ENCODE measurements around the gene PLPP1.
"Not testable (repeated sequence)": the region's sequence is repeated elsewhere in the genome, so short reads cannot be mapped to it uniquely, and the experiment has no call there.

Gene PLPP1

DNA sequence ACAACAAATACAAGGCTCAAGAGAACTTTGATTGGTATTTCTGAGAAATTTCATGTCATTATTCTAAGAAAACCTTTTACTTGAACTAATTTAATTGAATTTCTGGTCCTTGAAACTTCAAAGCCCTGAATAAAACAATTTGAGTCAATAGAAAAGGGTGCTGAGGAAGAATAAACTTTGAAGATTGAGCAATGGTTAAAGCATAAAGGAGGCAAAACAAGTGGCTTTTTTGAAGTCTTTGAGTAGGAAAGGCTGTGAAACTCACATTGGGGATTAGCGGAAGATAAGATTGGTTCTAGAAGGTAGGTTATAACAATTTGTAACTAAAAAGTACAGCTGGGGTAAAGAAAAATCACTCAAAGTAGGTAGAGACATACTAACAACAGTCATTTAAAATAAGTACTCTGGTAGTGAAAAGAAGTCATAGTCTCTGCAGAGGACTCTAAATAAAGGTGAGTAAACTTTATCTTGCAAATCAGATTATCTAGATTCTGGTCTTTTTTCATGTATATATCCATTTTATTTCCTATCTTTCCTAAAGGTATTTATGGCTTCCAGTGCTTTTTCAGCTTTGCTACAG is 6.4 kb upstream of the PLPP1 start:
- Histone ChIP-seq H3K4me2 (ENCODE audit: low read length) (no peak overlapping the region), H3K4me1 (ENCODE audit: control insufficient read depth, insufficient read depth, low read length) (peaks cover 5% of the 10 kb centered on the region), H3K27me3 (ENCODE audit: control insufficient read depth, insufficient read depth, low read length) (no peaks in the 10 kb centered on the region), H3K9ac (ENCODE audit: low read depth, low read length) (no peak overlapping the region), H3K4me3 (ENCODE audit: low read length) (no peak overlapping the region), H3K9me3 (replicated peaks; ENCODE audit: low read length) (no peaks in the 10 kb centered on the region), H3K36me3 (ENCODE audit: insufficient read depth, low read length) (no peaks in the 10 kb centered on the region)

DNA sequence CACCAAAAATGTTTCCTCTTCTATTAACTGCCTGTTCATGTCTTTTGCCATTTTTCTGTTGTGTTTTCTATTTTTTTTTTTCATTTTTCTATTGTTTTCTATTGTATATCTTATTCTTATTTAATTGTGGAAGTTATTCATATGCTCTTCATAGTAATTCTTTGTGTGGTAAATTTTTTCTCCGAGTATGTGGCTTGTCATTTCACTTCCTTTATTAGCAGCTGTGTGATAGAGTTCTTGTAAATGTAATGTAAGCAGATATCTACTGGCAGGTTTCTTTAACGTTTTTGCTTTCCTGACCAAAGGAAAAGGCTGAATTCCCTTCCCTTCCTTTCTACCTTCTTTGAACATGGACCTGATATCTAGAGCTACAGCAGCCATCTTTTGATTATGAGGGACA is 5.8 kb upstream of the PLPP1 start:
- H3K9ac ChIP-seq (ENCODE audit: low read depth, low read length), result no peak overlapping the region
- no peaks in the 10 kb centered on the region for H3K36me3 ChIP-seq (ENCODE audit: insufficient read depth, low read length)
- no peak overlapping the region for H3K4me3 ChIP-seq (ENCODE audit: low read length)
- H3K9me3 ChIP-seq (replicated peaks; ENCODE audit: low read length), result no peaks in the 10 kb centered on the region
- H3K27me3 ChIP-seq (ENCODE audit: control insufficient read depth, insufficient read depth, low read length), result no peaks in the 10 kb centered on the region
- H3K4me2 ChIP-seq (ENCODE audit: low read length), result no peak overlapping the region
- peaks cover 6% of the 10 kb centered on the region for H3K4me1 ChIP-seq (ENCODE audit: control insufficient read depth, insufficient read depth, low read length)

DNA sequence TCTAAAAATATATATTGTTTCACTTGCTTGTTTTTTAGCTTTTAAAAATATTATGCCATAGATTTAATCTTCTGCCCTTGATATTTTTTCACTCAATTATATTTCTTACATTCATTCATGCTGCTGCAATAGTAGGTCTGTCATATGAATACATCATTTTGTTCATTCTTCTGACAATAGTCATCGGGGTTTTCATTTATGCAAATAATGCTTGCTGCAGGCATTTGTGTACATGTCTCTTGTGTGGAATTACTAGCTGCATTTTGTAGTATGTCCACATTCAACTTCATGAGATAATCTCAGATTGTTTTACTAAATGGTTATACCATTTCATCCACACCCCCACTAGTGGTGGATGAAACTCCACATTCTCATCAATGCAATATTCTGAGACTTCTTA is 5.3 kb upstream of the PLPP1 start:
- Histone ChIP-seq H3K9me3 (replicated peaks; ENCODE audit: low read length) (no peaks in the 10 kb centered on the region), H3K4me2 (ENCODE audit: low read length) (no peak overlapping the region), H3K27me3 (ENCODE audit: control insufficient read depth, insufficient read depth, low read length) (no peaks in the 10 kb centered on the region), H3K36me3 (ENCODE audit: insufficient read depth, low read length) (no peaks in the 10 kb centered on the region), H3K9ac (ENCODE audit: low read depth, low read length) (no peak overlapping the region), H3K4me3 (ENCODE audit: low read length) (no peak overlapping the region), H3K4me1 (ENCODE audit: control insufficient read depth, insufficient read depth, low read length) (peaks cover 10% of the 10 kb centered on the region)

DNA sequence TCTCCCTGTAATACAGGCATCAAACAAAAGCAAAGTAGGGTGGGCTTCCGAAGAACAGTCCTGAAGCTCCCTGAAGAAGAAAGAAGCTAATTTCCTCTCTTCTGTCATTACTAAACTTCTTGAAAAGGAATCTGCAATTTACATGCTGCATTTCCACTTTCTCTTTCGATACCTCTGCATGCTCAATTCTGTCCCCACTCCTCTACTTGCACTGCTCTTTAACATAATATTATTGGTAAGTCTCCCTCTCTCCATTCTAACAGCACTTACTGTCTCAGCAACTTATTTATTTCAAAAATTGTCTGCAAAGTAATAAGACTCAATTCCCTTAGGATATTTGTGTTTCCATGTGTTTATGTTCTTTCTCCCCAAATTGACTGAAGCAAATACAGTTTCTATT is 3.9 kb upstream of the PLPP1 start:
- no peaks in the 10 kb centered on the region for H3K27me3 ChIP-seq (ENCODE audit: control insufficient read depth, insufficient read depth, low read length)
- peaks cover 12% of the 10 kb centered on the region for H3K4me1 ChIP-seq (ENCODE audit: control insufficient read depth, insufficient read depth, low read length)
- peak overlapping the region; percentile 72 for H3K4me2 ChIP-seq (ENCODE audit: low read length)
- H3K9ac ChIP-seq (ENCODE audit: low read depth, low read length), result peak overlapping the region; percentile 2
- no peaks in the 10 kb centered on the region for H3K9me3 ChIP-seq (replicated peaks; ENCODE audit: low read length)
- no peaks in the 10 kb centered on the region for H3K36me3 ChIP-seq (ENCODE audit: insufficient read depth, low read length)
- H3K4me3 ChIP-seq (ENCODE audit: low read length), result peak overlapping the region; percentile 42

DNA sequence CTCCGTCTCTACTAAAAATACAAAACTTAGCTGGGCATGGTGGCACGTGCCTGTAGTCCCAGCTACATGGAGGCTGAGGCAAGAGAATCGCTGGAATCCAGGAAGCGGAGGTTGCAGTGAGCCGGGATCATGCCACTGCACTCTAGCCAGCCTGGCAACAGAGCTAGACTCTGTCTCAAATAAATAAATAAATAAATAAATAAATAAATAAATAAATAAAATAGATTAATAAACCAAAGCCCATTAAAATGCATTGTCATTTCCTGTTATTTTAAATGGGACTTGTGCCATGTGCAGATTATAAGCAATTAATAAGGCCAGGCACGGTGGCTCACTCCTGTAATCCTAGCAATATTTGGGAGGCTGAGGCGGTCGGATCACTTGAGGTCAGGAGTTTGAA is 2.6 kb upstream of the PLPP1 start:
- not testable (repeated sequence) for H3K27me3 ChIP-seq (ENCODE audit: control insufficient read depth, insufficient read depth, low read length); H3K4me2 ChIP-seq (ENCODE audit: low read length); H3K4me3 ChIP-seq (ENCODE audit: low read length); H3K9me3 ChIP-seq (replicated peaks; ENCODE audit: low read length); H3K36me3 ChIP-seq (ENCODE audit: insufficient read depth, low read length); H3K9ac ChIP-seq (ENCODE audit: low read depth, low read length)
- peaks cover 20% of the 10 kb centered on the region for H3K4me1 ChIP-seq (ENCODE audit: control insufficient read depth, insufficient read depth, low read length)

DNA sequence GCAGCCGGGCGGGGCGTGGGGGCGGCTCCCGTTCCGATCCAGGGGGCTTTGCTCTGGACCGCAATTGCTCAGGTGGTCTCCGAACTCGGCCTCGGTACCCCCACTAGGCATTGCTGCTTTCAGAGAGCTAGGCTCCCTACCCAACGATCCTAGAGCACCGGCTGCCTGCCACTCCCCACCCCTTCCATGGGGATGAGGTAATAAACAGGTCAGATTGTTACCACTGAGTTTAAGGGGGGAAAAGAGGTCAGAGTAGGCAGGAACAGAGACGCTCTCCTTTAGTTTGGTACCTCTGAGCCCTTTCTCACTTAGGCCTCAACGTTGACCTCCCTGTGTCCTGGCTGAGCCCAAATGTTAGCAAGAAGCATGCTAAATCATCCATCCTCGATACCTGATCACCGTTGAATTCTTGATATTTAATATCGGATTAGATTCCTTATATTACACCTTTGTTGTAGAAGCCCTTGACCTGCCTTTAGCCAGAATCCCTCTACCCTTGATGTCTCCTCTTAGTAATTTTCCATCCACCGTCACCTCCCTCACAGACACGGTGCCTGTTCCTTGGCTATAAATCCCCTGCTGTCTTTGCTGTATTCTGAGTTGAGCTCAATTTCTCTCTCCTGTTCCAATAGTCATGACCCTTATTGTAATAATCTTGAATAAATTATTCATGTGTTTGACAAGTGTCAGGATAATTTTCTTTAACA is 588 bp upstream of the PLPP1 start:
- H3K4me2 ChIP-seq (ENCODE audit: low read length), result peak overlapping the region; percentile 93
- H3K27me3 ChIP-seq (ENCODE audit: control insufficient read depth, insufficient read depth, low read length), result no peaks in the 10 kb centered on the region
- no peaks in the 10 kb centered on the region for H3K9me3 ChIP-seq (replicated peaks; ENCODE audit: low read length)
- no peaks in the 10 kb centered on the region for H3K36me3 ChIP-seq (ENCODE audit: insufficient read depth, low read length)
- peak overlapping the region; percentile 94 for H3K9ac ChIP-seq (ENCODE audit: low read depth, low read length)
- peaks cover 20% of the 10 kb centered on the region for H3K4me1 ChIP-seq (ENCODE audit: control insufficient read depth, insufficient read depth, low read length)
- peak overlapping the region; percentile 99 for H3K4me3 ChIP-seq (ENCODE audit: low read length)

DNA sequence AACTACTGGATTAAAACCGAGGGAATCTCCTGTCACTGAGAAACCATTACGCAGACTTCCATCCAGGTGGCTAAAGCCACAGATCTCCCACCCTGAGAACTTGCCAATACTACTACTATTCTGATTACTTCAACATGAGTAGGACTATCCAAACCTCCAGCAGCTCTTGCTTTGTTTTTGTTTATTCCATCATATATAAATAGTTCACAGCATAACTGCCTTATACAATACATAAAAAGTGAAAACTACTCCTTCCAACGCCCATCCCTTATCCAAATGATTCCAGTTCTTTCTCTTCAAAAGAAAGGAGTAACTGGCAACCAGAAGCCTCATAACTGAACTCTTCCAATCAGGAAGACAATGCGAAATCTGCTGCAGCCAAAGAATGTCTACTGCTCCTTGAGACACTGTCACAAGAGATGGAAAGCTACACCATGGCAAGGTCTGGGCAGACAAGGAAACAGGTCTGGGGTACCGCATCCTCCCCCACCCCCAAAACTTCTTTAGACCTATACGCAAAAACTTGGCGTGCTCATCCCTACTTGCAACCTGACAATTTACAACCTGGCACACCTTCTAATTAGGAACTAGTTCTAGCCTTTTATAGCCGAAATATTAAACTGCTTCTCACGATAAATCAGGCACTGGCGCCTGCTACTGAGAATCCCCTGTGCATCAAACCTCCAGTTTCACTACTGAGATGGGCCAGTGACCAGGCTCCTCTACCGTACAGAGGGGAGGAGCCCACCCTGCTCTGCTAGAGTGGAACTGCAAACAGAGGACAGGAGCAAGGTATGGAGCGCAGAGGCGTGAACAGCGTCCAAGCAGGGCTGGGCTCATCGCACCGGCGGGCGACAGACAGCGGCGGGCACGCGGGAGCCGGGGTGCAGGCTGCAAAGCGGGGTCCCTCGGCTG is 986 bp downstream of the PLPP1 start:
- Histone ChIP-seq H3K9me3 (replicated peaks; ENCODE audit: low read length) (no peaks in the 10 kb centered on the region), H3K4me3 (ENCODE audit: low read length) (peak overlapping the region; percentile 99), H3K9ac (ENCODE audit: low read depth, low read length) (peak overlapping the region; percentile 94), H3K4me1 (ENCODE audit: control insufficient read depth, insufficient read depth, low read length) (peaks cover 20% of the 10 kb centered on the region), H3K4me2 (ENCODE audit: low read length) (peak overlapping the region; percentile 93), H3K27me3 (ENCODE audit: control insufficient read depth, insufficient read depth, low read length) (no peaks in the 10 kb centered on the region), H3K36me3 (ENCODE audit: insufficient read depth, low read length) (no peaks in the 10 kb centered on the region)

DNA sequence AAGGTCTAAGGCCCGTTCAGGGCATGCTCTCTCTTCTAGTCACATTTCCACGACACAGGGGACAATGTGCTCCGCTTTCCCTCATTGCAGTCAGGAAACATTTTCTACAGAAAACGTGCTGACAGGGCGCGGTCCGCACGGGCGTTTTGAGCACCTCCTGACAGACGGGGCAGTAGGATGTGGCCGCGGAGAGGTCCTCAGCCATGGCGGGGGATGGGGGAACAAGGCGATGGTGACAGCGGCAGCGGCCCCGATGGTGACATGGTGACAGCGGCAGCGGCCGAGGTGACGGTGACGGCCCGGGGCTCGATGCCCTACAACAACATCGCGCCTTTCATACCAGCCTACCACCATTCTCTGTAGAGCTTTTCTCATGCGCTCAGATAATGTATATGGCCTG is 4.1 kb downstream of the PLPP1 start:
- Histone ChIP-seq H3K4me1 (ENCODE audit: control insufficient read depth, insufficient read depth, low read length) (peaks cover 15% of the 10 kb centered on the region), H3K9me3 (replicated peaks; ENCODE audit: low read length) (no peaks in the 10 kb centered on the region), H3K4me2 (ENCODE audit: low read length) (no peak overlapping the region), H3K27me3 (ENCODE audit: control insufficient read depth, insufficient read depth, low read length) (no peaks in the 10 kb centered on the region), H3K36me3 (ENCODE audit: insufficient read depth, low read length) (no peaks in the 10 kb centered on the region), H3K9ac (ENCODE audit: low read depth, low read length) (no peak overlapping the region), H3K4me3 (ENCODE audit: low read length) (no peak overlapping the region)

DNA sequence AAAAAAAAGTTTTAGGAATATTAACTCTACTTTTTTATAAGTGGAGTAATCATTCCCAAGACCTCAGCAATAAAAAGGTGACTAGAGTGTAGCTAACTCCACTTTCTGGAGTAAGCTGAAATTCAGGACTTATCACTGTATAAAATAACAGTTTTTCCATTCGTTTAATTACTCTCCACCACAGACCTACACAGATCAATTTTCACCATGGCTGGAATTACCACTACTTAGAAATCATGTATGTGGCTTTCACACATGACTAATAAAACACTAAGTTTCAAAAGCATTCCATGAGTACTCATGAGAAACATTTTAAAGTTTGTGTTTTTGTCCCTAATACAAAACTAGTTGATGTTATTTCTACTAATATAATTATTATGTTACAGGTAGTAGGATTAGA is 9.9 kb downstream of the PLPP1 start:
- H3K9me3 ChIP-seq (replicated peaks; ENCODE audit: low read length), result no peaks in the 10 kb centered on the region
- no peaks in the 10 kb centered on the region for H3K36me3 ChIP-seq (ENCODE audit: insufficient read depth, low read length)
- H3K27me3 ChIP-seq (ENCODE audit: control insufficient read depth, insufficient read depth, low read length), result no peaks in the 10 kb centered on the region
- no peaks in the 10 kb centered on the region for H3K4me1 ChIP-seq (ENCODE audit: control insufficient read depth, insufficient read depth, low read length)
- H3K4me2 ChIP-seq (ENCODE audit: low read length), result no peak overlapping the region
- no peak overlapping the region for H3K9ac ChIP-seq (ENCODE audit: low read depth, low read length)
- no peak overlapping the region for H3K4me3 ChIP-seq (ENCODE audit: low read length)

DNA sequence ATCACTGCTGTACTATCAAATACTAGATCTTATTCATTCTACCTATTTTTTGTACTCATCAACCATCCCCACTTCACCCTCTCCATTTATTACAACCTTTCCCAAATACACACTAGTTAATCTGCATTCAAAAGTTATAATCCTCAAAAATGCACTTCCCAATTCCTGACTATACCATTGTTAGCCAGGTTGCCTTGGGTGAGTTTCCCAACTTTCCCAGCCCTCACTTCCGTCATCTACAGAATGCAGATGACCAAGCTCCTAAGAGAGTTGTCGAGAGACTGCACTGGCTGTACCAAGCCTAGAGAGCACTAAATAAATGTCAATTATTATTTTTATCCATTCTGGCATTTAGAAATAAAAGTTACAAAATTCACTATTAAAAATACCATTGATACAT is 11.5 kb downstream of the PLPP1 start:
- Histone ChIP-seq H3K4me1 (ENCODE audit: control insufficient read depth, insufficient read depth, low read length) (no peaks in the 10 kb centered on the region), H3K36me3 (ENCODE audit: insufficient read depth, low read length) (no peaks in the 10 kb centered on the region), H3K27me3 (ENCODE audit: control insufficient read depth, insufficient read depth, low read length) (no peaks in the 10 kb centered on the region), H3K4me2 (ENCODE audit: low read length) (no peak overlapping the region), H3K9ac (ENCODE audit: low read depth, low read length) (no peak overlapping the region), H3K9me3 (replicated peaks; ENCODE audit: low read length) (no peaks in the 10 kb centered on the region), H3K4me3 (ENCODE audit: low read length) (no peak overlapping the region)

DNA sequence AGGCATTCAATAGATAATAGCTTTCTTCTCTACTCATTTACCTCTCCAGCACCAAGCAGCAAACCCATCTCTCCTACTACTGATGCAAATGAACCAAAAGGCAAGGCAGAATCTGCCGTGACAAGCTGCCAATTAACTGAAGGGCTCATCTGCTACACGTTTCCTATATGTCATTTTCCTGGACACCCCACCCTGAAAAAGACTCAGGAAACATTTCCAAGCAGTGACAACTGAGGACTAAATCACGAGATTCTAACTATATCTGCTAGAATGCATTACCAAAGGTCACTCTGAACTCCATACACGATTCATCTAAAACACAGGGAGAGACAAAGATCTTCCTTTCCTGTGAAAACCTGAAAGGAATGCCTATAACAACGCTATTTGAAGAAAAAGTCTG is 12.9 kb downstream of the PLPP1 start:
- Histone ChIP-seq H3K27me3 (ENCODE audit: control insufficient read depth, insufficient read depth, low read length) (no peaks in the 10 kb centered on the region), H3K4me2 (ENCODE audit: low read length) (no peak overlapping the region), H3K4me3 (ENCODE audit: low read length) (no peak overlapping the region), H3K9ac (ENCODE audit: low read depth, low read length) (no peak overlapping the region), H3K9me3 (replicated peaks; ENCODE audit: low read length) (no peaks in the 10 kb centered on the region), H3K4me1 (ENCODE audit: control insufficient read depth, insufficient read depth, low read length) (no peaks in the 10 kb centered on the region), H3K36me3 (ENCODE audit: insufficient read depth, low read length) (no peaks in the 10 kb centered on the region)
